NB4 (cell line): ENCODE measurements around the gene FBXL22.

ENCODE experiments used
- DNase-seq: peaks from one replicate; pipeline ENCODE4 v3.0.0; 2010; ENCODE audit warnings: low read depth
- H3K4me3 ChIP-seq: one replicate; pipeline ENCODE4 v1.5.1; 2011; ENCODE audit warnings: mild to moderate bottlenecking, low read depth, low read length, moderate library complexity
- MYC ChIP-seq: IDR thresholded peaks from 2 replicates; pipeline ENCODE4 v1.6.1; 2011; ENCODE audit warnings: low read depth, low read length
- POLR2A ChIP-seq: IDR thresholded peaks from 2 replicates; pipeline ENCODE4 v1.6.1; 2011; ENCODE audit warnings: mild to moderate bottlenecking; ENCODE audit not compliant: insufficient read length; ENCODE audit errors: extremely low read depth
- TF ChIP-seq, protein P1 (sequence below): IDR thresholded peaks from one replicate; pipeline ENCODE4 v1.5.1; 2012; ENCODE audit warnings: low read depth, low read length
- TF ChIP-seq, protein P2 (sequence below): IDR thresholded peaks from 2 replicates; pipeline ENCODE4 v1.6.1; 2011; ENCODE audit warnings: low read depth, low read length

FBXL22 gene

DNA sequence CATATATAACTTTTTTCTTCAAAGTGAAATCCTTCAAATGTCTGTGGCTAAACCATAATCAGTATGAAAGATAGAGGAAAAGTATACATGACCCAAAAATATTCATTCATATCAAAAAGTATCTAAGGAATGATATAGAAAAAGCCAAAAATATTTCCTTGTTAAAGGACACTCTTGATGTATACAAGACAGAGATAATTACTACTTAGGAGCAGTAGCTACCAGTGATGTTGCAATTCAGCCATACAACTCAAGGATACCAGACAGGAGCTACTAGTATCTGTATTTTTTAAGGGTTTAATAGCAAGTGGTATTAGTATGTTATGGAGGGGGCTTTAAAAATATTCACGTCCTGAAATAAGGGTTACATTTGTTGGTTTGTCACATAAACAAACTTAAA, 37.0 kb downstream of the FBXL22 start:
- TF ChIP-seq, protein P1, sequence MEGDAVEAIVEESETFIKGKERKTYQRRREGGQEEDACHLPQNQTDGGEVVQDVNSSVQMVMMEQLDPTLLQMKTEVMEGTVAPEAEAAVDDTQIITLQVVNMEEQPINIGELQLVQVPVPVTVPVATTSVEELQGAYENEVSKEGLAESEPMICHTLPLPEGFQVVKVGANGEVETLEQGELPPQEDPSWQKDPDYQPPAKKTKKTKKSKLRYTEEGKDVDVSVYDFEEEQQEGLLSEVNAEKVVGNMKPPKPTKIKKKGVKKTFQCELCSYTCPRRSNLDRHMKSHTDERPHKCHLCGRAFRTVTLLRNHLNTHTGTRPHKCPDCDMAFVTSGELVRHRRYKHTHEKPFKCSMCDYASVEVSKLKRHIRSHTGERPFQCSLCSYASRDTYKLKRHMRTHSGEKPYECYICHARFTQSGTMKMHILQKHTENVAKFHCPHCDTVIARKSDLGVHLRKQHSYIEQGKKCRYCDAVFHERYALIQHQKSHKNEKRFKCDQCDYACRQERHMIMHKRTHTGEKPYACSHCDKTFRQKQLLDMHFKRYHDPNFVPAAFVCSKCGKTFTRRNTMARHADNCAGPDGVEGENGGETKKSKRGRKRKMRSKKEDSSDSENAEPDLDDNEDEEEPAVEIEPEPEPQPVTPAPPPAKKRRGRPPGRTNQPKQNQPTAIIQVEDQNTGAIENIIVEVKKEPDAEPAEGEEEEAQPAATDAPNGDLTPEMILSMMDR: no peak
- TF ChIP-seq POLR2A (no peak), MYC (no peak)
- TF ChIP-seq, protein P2, sequence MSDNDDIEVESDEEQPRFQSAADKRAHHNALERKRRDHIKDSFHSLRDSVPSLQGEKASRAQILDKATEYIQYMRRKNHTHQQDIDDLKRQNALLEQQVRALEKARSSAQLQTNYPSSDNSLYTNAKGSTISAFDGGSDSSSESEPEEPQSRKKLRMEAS: no peak
- no peak overlapping the region for H3K4me3 ChIP-seq
- DNase-seq: no peak

DNA sequence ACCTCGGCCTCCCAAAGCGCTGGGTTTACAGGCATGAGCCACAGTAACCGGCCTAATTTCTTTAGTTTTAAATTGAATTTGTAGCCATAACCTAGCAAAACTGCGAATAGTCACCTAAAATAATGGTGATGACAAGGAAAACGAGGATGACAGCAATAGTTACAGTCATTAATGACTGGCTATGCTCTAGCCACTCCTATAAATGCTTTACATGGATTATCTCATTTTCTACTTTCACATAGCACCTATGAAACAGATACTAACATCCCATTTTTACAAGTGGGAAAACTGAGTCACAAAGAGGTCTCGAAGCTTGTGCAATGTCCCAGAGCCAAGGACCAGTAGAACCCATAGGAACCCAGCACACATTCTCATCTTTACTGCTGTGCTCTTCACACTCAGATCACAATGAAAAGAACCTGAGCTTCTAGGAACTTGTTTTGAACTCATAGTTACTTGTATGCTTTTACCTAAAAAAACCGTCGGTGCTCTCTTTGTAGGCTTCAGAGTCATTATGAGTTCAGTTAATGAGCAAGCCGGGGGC, 39.4 kb downstream of the FBXL22 start:
- H3K4me3 ChIP-seq: no peak overlapping the region
- no peak for DNase-seq
- TF ChIP-seq MYC: no peak
- TF ChIP-seq, protein P1: no peak
- TF ChIP-seq, protein P2: no peak
- TF ChIP-seq POLR2A: no peak

DNA sequence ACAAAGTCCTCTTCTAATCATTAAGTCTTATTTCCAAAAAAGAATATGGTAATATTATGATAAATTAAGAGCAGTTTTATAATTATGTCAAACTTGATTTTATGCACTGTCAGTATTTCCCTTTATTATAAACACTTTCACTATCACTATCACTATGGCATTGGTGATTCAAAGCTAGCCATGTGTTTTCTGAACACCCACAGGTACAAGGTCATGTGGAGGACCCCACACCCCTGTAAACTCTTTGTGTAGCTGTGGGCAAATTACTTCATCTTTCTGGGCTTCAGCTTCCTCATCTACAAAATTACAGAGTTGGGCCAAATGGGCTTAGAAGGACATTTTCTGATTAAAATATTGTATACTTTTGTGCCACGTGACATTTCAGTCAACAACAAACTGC, 41.7 kb downstream of the FBXL22 start:
- TF ChIP-seq MYC: no peak
- H3K4me3 ChIP-seq: no peak overlapping the region
- DNase-seq: no peak

DNA sequence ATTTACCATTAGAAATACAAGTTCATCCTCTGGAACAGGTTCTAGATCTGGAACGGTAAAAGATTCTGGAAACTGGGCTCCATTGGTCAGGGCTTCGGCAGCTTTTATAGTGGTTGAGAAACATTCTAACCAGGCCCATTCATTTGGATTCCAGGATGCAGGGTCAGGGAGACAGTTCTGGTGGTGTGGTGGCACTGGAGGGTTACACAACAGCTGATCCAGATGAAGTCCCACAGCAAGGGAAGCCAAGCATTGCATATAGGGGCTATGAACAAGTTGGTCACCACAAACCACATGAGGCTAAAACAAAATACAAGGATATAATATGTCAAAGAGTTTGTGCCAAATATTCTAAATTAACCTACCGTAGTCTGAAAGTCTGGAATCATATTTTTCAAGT, 43.0 kb downstream of the FBXL22 start:
- no peak overlapping the region for H3K4me3 ChIP-seq
- TF ChIP-seq MYC (no peak), POLR2A (no peak)
- TF ChIP-seq, protein P1: no peak
- TF ChIP-seq, protein P2: no peak
- DNase-seq: no peak
